ENCODE data around the gene APOL4.
A peak's percentile ranks its signal among the peaks of the same experiment; 100 is the strongest.

The APOL4 gene

GRCh38 chr22:36244522-36245391 is 43.1 kb upstream of the APOL4 start:
- peak; percentile 74 for DNase-seq (ENCODE audit: low spot score)
- H3K4me3 ChIP-seq = no peak overlapping the region
- peak overlapping the region; percentile 39 to 83 for H3K27ac ChIP-seq
- TF ChIP-seq, protein P1, sequence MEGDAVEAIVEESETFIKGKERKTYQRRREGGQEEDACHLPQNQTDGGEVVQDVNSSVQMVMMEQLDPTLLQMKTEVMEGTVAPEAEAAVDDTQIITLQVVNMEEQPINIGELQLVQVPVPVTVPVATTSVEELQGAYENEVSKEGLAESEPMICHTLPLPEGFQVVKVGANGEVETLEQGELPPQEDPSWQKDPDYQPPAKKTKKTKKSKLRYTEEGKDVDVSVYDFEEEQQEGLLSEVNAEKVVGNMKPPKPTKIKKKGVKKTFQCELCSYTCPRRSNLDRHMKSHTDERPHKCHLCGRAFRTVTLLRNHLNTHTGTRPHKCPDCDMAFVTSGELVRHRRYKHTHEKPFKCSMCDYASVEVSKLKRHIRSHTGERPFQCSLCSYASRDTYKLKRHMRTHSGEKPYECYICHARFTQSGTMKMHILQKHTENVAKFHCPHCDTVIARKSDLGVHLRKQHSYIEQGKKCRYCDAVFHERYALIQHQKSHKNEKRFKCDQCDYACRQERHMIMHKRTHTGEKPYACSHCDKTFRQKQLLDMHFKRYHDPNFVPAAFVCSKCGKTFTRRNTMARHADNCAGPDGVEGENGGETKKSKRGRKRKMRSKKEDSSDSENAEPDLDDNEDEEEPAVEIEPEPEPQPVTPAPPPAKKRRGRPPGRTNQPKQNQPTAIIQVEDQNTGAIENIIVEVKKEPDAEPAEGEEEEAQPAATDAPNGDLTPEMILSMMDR (IDR thresholded peaks at IDR 0.05) = no peak

- peak overlapping the region; percentile 3 to 83 for H3K27ac ChIP-seq
Measured at GRCh38 chr22:36243986-36244385, 42.4 kb upstream of the APOL4 start.

GRCh38 chr22:36239401-36240171 is 38.0 kb upstream of the APOL4 start, which contains the start of gene APOL2:
Gene APOL2 (minus strand): TSS chr22:36239527. CDS start chr22:36233162, 6,365 bp downstream.
- H3K27ac ChIP-seq = peak within 1 kb of the TSS; percentile 83 to 97
- TF ChIP-seq, protein P1 (IDR thresholded peaks at IDR 0.05) = peak; percentile 52
- peak within 1 kb of the TSS; percentile 88 for H3K4me3 ChIP-seq
- DNase-seq (ENCODE audit: low spot score) = peak; percentile 91

More at GRCh38 chr22:36243986-36244385, 42.4 kb upstream of the APOL4 start:
- H3K4me3 ChIP-seq = no peak overlapping the region
- DNase-seq (ENCODE audit: low spot score) = peak; percentile 67
- TF ChIP-seq, protein P1 (IDR thresholded peaks at IDR 0.05) = no peak

DNA sequence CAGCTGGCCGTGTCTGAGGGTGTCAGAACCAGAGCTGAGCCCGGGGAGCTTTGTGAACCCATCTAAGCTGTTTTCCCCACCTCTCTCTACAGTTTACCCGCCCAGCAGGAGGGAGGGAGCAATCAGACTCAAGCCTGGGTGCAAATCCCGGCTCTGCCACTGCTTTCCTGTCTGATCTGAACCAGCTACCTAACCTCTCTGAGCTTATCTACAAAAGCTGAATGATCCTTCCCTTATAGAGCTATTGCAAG is 37.5 kb upstream of the APOL4 start:
- Histone ChIP-seq H3K4me3 (peak overlapping the region; percentile 88), H3K27ac (peak overlapping the region; percentile 83 to 97)
- DNase-seq (ENCODE audit: low spot score) = no peak
- TF ChIP-seq, protein P1 (IDR thresholded peaks at IDR 0.05) = no peak

- DNase-seq (ENCODE audit: low spot score) = peak; percentile 72
- peak overlapping the region; percentile 88 for H3K4me3 ChIP-seq
- TF ChIP-seq, protein P1 (IDR thresholded peaks at IDR 0.05) = no peak
- H3K27ac ChIP-seq = peak overlapping the region; percentile 83 to 97
Measured at GRCh38 chr22:36238373-36239149, 37.0 kb upstream of the APOL4 start.

DNA sequence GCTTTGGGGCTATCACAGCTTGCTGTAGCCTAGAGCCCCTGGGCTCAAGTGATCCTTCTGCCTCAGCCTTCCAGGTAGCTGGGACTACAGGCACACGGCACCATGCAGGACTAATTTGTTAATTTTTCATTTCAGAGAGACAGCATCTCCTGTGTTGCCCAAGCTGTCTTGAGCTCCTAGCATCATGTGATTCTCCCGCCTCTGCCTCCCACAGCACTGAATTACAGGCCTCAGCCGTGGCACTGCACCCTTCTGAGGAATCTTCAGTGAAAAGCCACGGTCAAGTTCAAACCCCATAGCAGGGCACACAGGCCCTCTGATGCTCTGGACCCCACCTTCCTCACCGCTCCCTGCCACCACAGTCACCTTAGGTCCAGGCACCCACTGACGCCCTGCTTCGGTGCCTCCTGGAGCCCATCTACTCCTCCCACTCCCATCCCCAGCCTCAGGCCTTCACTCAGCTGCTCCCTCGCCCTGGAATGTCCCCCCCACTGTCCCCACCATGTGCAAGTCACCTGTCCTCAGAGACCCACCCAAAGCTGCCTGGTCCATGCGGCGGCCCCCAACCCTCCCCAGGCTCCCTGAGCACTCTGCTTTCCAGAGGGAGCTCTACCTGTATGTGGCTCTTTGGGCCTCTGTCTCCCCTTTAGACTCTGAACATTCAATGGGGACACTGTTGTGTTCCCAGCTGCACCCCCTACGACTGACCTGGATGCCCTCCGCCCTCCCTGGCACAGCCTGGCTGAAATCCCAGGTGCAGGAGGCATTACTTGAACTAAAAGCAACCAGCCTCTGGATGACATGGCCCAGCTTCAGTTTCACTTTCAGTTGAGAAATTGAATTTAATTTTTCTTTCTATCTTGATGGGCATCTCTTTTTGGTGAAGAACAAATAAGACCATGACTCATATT is 36.1 kb upstream of the APOL4 start:
- Histone ChIP-seq H3K4me3 (peak overlapping the region; percentile 88), H3K27ac (peak overlapping the region; percentile 83 to 97)
- TF ChIP-seq, protein P1 (IDR thresholded peaks at IDR 0.05) = no peak
- DNase-seq (ENCODE audit: low spot score) = peak; percentile 73

Data from coronary artery (tissue), 2 donors.